Suprapubic skin (tissue), 4 donors: ENCODE data around the gene TNFRSF19. TPM values are rescaled to one million over a fixed set of nuclear protein-coding genes. Genes with fewer than 3 reads are reported as not detected.
A peak's percentile ranks its signal among the peaks of the same experiment; 100 is the strongest.

Experiments used
- DNase-seq, 2 donors: peaks; one replicate each; pipeline ENCODE4 v3.0.0-alpha.2; 2019; ENCODE audit warnings: low spot score in 2 of 2
- H3K27ac ChIP-seq: fragments of 200-600 bp; sonication (generic); one replicate; pipeline ENCODE4 v1.5.1; 2019
- H3K27me3 ChIP-seq: fragments of 200-600 bp; sonication (generic); one replicate; pipeline ENCODE4 v1.5.1; 2019
- H3K36me3 ChIP-seq: fragments of 200-600 bp; sonication (generic); one replicate; pipeline ENCODE4 v1.5.1; 2019
- H3K4me1 ChIP-seq: fragments of 200-600 bp; sonication (generic); one replicate; pipeline ENCODE4 v1.5.1; 2019
- H3K4me3 ChIP-seq: fragments of 200-600 bp; sonication (generic); one replicate; pipeline ENCODE4 v1.5.1; 2019; ENCODE audit warnings: mild to moderate bottlenecking
- H3K9me3 ChIP-seq: fragments of 200-600 bp; sonication (generic); one replicate; pipeline ENCODE4 v1.5.1; 2019
- CTCF ChIP-seq, 2 donors: fragments of 200-600 bp in 1 of 2; fragments of 450-650 bp in 1 of 2; sonication (generic) in 1 of 2; IDR thresholded peaks; one replicate each; pipeline ENCODE4 v1.5.1; 2016 to 2019; ENCODE audit warnings: antibody characterized with exemption in 2 of 2, mild to moderate bottlenecking in 1 of 2, moderate library complexity in 1 of 2
- EP300 ChIP-seq: sonication (generic); formaldehyde crosslinking; IDR thresholded peaks from one replicate; pipeline ENCODE4 v1.6.1; 2017; ENCODE audit warnings: antibody characterized with exemption
- POLR2A ChIP-seq, 2 donors: fragments of 450-650 bp; IDR thresholded peaks; one replicate each; pipeline ENCODE4 v1.6.1; 2017; ENCODE audit warnings: antibody characterized with exemption in 2 of 2, mild to moderate bottlenecking in 2 of 2, moderate library complexity in 2 of 2
- POLR2AphosphoS5 ChIP-seq, 3 donors: sonication (generic); formaldehyde crosslinking; IDR thresholded peaks; one replicate each; pipeline ENCODE4 v1.6.1; 2017; ENCODE audit warnings: antibody characterized with exemption in 3 of 3
- WGBS: methylation state at CpG from one replicate; pipeline ENCODE4 v1.1.5; 2018; 5-methylcytosine and 5-hydroxymethylcytosine counted together
- total RNA-seq, 4 donors: library from RNA; depleted of rRNA; stranded (reverse); fragments of >200 nt; gene quantifications; one replicate each; pipeline ENCODE4 v1.1.0, GENCODE V29; 2016

The TNFRSF19 gene
- total RNA-seq, 4 donors from 2014 or later: 74.6 to 100 (median 78.5) TPM

- H3K36me3 ChIP-seq: no peaks in the 10 kb centered on the region
- peak overlapping the region; percentile 57 for H3K27ac ChIP-seq
- no peaks in the 10 kb centered on the region for H3K27me3 ChIP-seq
- 91% methylated on average over 8 of the region's 8 CpGs for WGBS
- H3K4me3 ChIP-seq: no peak overlapping the region
- no peak for TF ChIP-seq CTCF (IDR thresholded peaks at IDR 0.05)
- TF ChIP-seq EP300: no peak
- no peak for TF ChIP-seq POLR2AphosphoS5 (IDR thresholded peaks at IDR 0.05)
- no peak for TF ChIP-seq POLR2A (IDR thresholded peaks at IDR 0.05)
- H3K4me1 ChIP-seq: peaks cover 12% of the 10 kb centered on the region
- DNase-seq: no peak
- H3K9me3 ChIP-seq: no peaks in the 10 kb centered on the region
These were observed 57.2 kb downstream of the TNFRSF19 start for GRCh38 chr13:23627410-23627809.

GRCh38 chr13:23628250-23628649 is 58.0 kb downstream of the TNFRSF19 start:
- H3K4me1 ChIP-seq: peaks cover 12% of the 10 kb centered on the region
- no peaks in the 10 kb centered on the region for H3K9me3 ChIP-seq
- H3K27ac ChIP-seq: no peak overlapping the region
- no peak for DNase-seq
- 72% methylated on average over 3 of the region's 3 CpGs for WGBS
- no peak overlapping the region for H3K4me3 ChIP-seq
- H3K36me3 ChIP-seq: no peaks in the 10 kb centered on the region
- TF ChIP-seq POLR2A (IDR thresholded peaks at IDR 0.05) (no peak), EP300 (no peak), CTCF (IDR thresholded peaks at IDR 0.05) (no peak), POLR2AphosphoS5 (IDR thresholded peaks at IDR 0.05) (no peak)
- H3K27me3 ChIP-seq: no peaks in the 10 kb centered on the region

GRCh38 chr13:23628765-23629565 is 58.8 kb downstream of the TNFRSF19 start:
- peaks cover 12% of the 10 kb centered on the region for H3K4me1 ChIP-seq
- H3K9me3 ChIP-seq: no peaks in the 10 kb centered on the region
- no peaks in the 10 kb centered on the region for H3K36me3 ChIP-seq
- no peak overlapping the region for H3K27ac ChIP-seq
- WGBS: 79% methylated on average over 5 of the region's 5 CpGs
- no peak for DNase-seq
- no peaks in the 10 kb centered on the region for H3K27me3 ChIP-seq
- TF ChIP-seq POLR2AphosphoS5 (IDR thresholded peaks at IDR 0.05): no peak
- no peak for TF ChIP-seq POLR2A (IDR thresholded peaks at IDR 0.05)
- TF ChIP-seq CTCF (IDR thresholded peaks at IDR 0.05): no peak
- no peak for TF ChIP-seq EP300
- no peak overlapping the region for H3K4me3 ChIP-seq

- Histone ChIP-seq H3K27me3 (no peaks in the 10 kb centered on the region), H3K9me3 (no peaks in the 10 kb centered on the region), H3K27ac (no peak overlapping the region), H3K36me3 (no peaks in the 10 kb centered on the region), H3K4me3 (no peak overlapping the region), H3K4me1 (peaks cover 12% of the 10 kb centered on the region)
- WGBS: 83% methylated on average over 3 of the region's 6 CpGs
- TF ChIP-seq POLR2AphosphoS5 (IDR thresholded peaks at IDR 0.05) (no peak), EP300 (no peak), CTCF (IDR thresholded peaks at IDR 0.05) (no peak), POLR2A (IDR thresholded peaks at IDR 0.05) (no peak)
- no peak for DNase-seq
These were observed 59.5 kb downstream of the TNFRSF19 start for GRCh38 chr13:23629566-23630272.
